Stimulated activated CD4-positive, alpha-beta T cell treated with anti-CD3 and anti-CD28 coated beads, Interleukin-1b, Interleukin-23, amount 100 ng/mL, for 48 hours (primary cell): ENCODE data around the gene INKA2.
"Not testable (repeated sequence)": the region's sequence is repeated elsewhere in the genome, so short reads cannot be mapped to it uniquely, and the experiment has no call there.

Source experiments
- DNase-seq: peaks from one replicate; pipeline ENCODE4 v3.0.0-alpha.2; 2020

Gene INKA2

DNA sequence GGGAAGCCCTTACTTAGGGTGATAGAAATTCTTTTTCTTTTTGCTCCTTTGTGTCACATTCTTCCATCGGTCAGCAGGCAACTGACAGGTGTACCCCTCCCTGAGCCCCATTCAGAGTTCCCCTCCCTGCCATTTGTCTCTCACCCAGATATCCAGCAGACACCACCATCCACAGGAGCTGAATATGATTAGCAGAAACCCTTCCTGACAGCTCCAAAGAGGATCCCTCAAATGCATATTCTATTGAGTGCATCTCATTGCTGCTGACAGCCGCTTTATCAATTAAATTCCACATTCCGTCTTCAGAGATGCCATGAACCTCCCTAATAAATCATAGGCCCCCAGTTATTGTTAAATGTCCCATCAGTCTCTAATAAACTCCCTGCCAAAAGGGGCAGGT lies 10.4 kb upstream of the INKA2 start:
- DNase-seq, result no peak

DNA sequence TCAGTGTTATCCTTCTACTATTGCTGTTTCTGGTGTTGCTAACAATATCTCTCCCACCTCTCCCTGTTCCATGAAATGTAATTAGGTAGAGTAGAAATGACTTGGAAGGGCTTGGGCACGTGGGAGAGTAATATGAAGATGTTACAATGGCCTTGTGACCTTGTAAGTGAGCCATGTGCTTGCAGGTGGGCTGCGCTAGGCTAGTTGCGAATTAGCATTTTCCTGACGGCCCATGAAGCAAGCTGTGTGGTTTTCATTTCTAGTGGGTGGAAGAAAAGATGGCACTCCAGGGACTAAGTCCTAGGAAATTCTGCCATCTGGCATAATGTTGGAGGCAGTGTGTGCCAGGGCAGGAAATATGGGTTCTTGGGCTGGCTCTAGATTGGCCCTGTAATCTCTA lies 8.8 kb upstream of the INKA2 start:
- no peak for DNase-seq

DNA sequence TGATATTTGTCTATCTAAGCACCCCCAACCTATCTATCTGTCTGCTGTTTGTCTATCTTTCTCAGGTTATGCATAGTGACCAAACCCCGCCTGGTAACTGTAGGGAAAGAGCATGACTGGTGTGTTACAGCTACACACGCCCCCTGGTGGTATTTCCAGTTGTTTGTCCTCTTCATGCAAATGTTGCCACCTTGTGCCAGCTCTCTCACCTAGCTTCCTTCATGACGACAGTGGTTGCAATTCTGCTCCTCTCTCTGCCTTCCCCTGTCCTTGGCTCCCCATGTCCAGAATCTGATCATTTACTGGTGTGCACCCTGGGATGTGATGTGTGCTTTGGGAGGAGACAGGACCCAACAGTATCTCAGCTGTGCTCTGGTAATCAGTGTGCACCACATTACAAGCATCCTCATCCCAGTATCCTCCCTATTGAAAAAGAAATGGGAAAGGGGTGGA lies 8.1 kb upstream of the INKA2 start:
- DNase-seq, result peak; percentile 73

DNA sequence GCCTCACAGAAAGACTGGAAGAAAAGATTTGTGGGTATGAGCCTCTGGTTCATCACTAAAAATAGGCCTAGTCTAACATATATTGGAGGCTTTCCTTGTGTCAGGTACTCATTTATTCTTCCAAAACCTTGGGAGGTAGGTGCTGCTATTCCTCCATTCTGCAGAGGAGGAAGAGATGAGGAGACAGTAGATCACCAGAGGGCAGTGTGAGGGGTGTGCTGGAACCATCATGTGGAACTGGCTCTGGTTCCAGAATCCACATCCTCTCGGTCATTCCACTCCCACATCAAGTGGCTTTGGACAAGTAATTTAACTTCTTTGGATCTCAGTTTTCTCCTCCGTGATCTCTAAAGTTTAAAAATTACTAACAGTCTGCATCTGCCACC lies 7.4 kb upstream of the INKA2 start:
- no peak for DNase-seq

DNA sequence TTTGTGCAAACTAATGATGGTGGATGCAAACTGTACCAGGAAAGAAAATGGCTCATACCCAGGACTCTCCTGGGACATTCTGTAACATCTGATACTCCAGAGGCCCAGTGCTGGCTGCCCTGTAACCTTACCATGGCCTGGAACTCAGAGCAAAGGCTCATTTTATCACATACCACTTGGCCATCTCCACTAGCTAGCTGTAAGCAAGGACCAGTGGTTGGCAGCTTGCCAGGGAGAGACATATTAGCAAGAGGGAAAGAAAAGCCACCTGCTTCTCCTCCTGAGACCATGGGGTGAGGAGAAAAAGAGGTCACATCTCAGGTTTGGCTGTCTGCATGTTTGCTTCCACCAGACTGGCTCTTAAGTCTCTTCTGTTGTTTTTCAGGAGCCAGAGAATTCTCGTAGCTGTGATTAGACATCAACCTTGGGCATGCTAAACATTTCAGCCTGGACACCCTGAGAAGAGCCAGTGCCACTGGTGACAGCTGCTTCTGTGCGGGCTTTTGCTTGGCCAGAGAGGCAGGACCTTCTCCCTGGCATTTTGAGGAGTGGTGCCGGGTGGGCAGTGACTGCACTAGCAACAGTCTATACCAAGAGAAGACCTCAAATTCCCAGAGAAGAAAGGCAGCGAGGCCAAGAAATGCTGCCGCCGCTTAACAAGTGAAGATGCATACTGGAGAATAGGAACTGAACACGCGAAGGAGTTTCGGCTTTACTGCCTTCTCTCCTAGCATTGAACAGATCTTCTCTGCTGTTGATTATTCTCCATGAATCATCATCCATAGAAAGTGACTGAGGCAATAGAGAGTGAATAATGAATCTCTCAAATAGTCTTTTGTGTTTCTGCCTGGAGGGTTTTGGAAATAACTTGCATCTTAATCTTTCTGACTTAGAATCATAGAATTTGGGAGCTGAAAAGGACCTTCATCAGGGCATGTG lies 6.7 kb upstream of the INKA2 start:
- DNase-seq, result no peak

DNA sequence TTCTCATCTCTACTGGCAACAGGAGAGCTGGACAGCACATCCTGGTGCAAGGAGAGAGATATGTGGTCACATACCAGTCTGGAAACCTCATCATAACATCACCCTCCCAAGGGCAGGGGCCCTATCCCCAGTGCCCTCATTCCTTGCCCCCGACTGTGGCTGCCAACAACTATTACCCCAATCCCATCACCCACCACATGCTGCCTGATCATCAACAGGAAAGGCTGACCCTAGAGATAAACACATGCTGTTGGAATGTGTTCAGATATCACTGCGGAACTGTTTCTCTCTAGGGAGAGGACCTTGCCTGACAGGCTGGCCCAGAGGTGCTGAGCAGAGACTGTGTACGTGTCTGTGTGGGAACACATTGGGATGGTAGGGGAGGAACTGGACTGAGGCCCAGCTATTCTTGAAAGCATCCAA lies 4.5 kb upstream of the INKA2 start:
- DNase-seq, result no peak

DNA sequence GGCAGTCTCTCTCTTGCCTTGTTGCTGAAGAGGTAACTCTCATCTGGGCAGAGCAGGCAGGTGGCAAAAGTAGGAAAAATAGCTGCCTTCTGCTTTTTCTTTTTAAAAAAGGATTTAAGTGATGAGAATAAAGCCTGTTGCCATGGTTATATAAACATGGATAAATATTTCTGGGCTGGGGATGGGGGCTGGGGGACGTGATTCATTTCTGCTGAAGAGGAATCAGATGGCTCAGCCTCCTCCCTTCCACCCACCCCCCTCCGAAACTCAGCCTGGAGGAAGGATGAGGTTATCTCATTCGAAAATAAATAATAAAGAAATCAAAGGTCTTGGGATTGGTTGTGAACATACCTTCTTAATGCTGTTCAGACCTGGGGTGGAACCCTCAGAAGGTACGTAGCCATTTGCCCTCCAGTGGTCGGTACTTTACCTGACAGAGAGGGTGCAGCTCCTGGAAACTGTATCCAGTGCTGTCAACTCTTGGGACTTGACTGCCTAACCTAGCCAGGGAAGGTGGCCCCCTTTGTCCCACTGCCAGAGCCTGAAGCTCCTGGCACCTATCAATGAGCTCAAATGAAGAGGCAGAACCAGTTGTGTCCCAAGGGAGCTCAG lies 3.8 kb upstream of the INKA2 start:
- DNase-seq, result no peak

DNA sequence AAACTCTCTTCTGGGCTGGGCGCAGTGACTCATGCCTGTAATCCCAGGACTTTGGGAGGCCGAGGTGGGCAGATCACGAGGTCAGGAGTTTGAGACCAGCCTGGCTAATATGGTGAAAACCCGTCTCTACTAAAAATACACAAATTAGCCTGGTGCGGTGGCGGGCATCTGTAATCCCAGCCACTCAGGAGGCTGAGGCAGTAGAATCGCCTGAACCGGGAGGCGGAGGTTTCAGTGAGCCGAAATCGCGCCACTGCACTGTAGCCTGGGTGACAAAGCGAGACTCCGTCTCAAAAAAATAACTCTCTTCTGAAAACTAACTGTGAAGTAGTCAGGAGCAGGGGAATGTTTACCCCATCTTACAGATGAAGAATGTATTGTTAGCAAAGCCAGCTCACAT lies 3.1 kb upstream of the INKA2 start:
- DNase-seq, result not testable (repeated sequence)

DNA sequence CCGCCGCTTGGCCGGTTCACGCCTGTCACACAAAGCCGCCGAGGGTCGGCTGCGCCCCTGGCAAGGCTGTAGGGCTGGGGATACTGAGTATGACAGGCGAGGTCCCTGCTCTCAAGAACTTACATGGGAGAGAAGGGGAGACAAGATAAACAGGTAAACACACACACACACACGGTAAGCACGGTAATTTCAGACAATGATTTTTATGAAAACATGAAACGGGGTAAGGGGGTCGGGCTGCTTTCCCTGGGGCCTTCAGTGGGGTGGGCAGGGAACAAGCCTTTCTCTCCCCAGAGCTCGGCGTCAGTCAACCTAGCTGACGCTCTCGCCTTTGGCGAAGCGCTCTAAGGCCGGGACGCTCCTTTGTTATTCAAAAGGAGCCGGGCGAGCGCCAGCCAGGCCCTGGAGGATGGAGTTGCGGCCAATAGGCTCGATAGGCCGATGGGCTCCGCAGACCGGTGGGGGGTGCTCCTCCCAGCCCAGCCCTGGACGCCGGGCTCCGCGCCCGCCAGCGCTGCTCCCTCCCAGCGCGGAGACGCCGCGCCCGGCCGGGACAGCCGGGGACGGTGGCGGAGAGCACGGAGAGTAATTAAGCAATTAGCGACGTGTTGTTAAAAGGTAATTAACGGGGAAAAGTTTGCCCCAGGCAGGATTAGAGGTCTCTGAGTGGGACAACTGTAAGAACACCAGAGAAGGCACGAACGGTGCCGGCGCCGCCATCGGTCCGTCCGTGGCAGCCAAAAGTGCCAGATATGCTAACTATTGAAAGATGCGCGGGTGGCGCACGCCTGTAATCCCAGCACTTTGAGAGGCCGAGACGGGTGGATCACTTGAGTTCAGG lies 950 bp upstream of the INKA2 start:
- DNase-seq, result no peak

DNA sequence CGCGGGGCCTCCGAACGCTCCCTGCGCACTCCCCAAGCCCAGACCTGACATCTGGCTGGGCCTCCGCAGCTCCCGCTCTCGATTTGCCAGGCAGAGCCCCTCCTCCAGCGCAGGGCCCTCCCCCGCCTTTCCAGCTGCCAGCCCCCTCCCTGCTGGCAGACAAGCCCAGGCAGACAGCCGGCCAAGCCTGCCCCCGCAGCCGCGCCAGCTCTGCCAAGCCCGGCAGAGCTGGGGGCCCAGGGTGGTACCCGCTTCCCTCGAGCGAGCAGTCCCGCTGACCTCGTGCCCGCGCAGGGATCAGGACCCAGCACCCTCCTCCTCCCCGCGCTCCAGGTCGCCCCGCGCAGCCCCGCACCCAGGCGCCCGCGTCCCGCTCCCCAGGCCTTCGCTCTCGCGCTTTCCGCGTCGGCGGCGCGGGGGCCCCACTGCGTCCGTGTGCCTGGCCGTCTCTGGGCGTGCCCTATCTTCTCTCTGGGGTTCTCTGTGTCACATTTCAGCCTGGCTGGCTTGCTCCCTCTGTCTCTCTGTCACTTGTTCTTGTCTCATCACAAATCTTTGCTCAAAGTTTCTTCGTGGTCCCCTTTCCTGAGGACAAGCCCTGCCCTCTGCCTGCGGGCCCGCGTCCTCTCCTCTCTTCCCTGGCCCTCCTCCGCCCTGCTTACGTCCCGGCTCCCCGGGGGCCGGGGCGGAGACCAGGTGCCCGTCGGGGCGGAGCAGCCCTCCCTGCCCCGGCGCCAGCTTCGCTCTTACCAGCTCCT lies 580 bp downstream of the INKA2 start:
- DNase-seq, result peak; percentile 26

DNA sequence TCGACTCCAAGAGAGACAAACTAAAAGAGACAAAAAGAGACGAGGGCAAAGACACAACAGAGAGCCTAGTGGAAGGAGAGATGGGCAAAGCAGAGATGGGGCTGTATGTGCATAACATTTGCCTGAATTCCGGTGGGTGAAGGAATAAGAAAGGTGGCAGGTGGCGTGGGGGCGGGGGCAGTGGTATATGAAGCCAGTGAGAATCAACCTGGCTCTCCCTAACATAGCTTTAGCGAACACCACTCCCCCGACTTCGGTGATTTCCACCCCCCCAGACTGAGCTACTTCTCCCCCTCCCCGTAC lies 1.1 kb downstream of the INKA2 start:
- no peak for DNase-seq

DNA sequence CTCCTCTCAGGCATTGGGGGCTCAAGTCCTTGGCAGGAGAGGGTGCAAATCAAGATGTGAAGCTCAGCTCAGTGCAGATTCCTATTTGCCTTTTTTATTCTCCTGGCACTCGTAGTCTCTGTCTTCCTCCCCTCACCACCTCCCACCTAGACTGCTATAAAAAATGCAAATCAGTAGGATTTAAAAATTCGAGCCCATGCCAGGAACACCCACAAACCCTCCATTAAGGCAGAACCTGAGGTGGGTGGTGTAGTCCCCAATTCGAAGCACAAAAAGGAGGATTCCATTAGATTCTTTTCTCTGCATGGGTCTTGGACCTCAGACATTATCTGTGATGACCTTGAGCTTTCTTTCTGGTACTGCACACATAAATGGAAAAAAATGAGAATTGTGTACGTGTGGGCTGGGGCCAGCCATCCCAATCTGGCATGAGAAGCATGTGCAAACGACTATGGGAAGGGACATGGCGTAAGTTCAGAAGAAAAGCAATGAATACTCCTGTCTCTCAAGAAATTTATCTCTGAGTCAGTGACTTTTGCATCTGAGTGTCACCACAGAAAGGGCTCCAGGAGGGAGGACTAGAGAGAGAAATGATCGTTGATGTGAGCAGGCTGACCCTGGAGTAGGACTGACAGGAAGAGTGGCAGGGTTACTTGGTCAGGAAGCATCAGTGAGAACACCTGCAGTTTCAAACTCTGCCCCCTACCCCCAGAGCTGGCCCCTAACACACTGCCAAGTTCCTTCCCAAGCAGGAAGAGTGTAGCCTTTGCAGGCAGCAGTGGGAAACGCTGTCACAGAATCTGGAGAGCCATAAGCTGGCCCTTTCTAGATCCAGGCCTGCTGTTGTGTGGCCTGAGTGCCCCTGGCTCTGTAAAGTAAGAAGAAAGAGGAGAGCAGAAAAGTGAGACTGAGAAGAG lies 1.7 kb downstream of the INKA2 start:
- no peak for DNase-seq

DNA sequence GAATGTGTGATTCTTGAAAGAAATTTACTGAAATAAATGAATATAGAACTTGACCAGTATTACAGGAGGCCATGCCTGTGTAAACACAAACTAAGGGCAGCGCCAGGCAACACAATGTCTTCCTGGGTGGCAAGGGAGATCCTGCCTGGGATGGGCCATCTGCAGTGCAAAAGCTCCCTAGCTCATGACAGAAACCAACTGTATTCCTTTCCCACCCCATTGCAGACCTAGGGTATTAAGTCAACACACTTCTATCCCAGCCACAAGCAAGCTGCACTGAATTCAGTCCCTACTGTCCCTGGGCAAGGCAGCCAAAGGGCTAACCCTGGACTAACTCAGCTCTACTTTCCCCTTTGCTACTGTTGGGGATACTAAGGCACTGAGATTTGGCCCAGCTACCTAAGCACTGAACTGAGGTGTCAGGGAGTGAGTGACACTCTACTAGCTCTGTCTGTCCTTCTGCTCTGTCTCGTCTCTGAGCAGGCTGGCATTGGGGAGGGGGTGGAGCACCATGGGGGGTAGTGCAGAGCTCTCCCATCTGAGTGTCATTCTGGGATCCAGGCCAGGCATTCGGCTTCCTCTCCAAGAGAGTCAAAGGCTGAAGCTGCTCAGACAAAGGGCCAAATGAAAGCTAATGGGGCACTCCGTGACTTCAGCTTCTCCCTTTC lies 2.5 kb downstream of the INKA2 start:
- DNase-seq, result no peak

DNA sequence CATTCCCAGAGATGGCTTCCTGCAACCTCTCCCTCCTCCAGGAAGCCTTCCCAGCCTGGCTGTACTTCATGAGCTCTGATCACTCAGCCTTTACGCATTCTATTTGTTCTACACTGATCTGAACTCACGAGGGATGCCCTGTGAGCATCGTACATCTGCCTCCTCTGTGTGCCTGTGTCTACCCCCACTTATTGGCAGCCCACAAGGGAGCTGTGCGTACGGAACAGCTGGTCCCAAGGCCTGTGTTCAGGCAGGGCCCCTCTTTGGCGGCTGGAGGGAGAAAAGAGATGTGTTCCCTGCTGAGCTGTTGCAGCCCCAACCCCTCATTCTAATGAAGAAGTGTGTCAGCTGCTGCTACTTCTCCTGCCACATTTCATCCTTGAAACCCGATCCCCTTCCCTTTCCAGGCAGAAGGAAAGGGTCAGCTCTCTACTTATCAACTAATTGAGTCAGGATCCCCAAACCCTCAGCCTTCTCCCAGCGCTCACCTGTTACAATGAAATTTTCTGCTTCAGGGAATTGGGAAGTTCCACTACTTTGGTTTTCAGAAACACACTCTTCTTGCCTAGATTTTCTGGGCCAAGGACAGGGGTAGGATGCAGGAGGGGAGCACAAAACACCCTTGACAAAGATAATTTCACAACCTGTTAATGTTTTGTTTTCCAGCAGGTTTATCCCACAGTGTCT lies 3.2 kb downstream of the INKA2 start:
- no peak for DNase-seq

DNA sequence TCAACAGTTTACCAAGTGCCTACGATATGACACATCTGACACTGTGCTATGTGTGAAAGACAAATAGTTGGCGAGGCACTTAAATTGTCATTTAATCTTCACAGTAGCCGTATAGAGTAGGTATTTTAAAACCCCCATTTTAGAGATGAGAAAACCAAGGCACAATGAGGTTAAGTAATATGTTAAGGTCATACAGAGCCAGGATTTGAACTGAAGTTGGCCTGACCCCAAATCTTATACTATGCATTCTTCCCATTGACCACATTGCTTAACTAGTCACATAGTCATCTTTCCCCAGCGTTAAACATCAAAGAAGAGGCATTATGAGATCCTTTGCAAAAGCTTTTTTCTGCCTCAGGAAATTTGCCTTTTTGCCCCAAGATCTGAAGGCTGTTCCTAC lies 3.9 kb downstream of the INKA2 start:
- DNase-seq, result no peak

DNA sequence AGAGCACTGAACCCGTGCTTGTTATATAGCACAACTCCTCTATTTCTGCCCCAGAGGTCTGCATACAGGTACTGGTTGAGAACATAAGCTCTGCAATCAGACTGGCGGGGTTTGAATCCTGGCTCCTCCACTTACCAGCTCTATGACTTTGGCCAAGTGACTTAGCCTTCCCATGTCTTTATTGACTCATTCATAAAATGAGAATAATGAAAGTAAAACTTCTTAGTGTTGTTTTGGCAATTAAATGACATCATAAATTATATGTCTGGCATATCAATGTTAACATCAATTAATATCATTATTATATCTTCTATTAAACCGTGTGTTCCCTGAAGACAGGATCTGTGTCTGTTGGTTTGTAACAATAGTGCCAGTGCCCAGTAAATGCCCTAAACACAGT lies 4.3 kb downstream of the INKA2 start:
- DNase-seq, result no peak

DNA sequence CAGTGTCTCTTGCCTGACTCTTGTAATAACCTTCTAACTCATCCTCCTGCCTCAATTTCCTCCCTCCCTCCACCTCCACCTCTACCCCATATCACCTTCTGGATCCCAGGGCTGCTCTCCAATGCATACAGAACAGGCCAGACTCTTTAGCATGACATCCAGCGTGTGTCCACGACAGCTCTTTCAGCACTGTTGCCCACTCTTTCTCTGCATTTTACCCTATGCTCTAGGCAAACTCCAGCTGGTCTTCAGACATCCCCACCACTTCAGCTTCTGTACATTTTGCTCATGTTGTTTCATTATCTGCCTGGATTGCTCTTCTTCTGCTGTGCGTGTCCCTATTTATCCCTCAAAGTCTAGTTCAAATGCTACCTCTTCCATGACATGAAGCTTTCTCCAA lies 4.8 kb downstream of the INKA2 start:
- no peak for DNase-seq

DNA sequence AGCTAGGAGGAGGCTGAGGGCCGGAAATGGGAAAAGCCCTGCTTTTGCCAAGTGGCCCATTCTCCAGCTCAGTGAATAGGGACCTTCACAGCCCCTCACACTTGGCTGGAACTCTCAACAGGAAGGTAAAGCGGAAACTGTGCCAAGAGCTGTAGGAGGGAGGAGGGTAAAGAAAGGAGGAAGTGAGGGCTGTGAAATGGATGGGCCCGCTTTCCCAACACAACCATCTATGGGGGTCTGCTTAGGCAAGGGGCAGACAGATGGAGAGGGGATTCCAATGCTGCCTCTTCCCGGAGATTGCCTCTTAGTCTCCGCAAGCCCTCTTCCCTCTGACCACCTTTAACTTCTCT lies 5.2 kb downstream of the INKA2 start:
- DNase-seq, result no peak

DNA sequence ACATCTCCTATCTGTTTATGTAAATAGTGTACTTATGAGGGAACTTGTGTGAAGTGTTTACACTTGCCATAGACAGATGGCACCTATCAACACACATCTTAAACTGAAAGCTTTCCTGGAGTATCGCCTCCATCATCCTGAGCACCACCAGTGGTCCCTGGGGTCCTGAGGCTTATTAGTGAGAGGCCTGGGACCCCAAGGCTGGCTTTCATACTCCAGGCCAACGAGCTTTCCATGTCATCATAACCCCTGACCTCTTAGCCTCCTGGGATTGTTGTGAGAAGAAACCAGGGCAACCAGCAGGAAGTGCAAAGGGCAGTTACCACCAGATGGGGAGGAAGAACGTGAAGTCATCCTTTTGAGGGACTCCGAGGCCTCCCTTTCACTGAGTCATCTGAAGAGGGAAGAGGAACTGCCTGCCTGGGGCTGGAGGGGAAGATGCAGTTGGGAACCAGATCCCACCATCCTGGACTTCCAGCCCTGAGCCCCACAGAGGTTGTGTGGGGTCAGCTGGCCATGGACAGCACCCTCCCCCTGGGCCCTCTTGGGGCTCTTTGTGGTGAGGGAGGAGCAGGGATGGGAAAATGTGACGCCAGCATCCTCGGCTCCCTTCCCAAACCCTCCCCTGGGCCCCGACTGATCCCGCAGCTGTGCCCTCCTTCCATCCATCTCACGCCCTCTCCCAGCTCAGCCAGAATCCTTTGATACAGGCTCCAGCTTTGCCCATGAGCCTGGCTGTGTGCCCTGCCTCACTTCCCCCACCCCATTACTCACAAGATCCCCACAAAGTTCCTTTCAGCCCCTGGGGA lies 5.8 kb downstream of the INKA2 start:
- DNase-seq, result no peak

DNA sequence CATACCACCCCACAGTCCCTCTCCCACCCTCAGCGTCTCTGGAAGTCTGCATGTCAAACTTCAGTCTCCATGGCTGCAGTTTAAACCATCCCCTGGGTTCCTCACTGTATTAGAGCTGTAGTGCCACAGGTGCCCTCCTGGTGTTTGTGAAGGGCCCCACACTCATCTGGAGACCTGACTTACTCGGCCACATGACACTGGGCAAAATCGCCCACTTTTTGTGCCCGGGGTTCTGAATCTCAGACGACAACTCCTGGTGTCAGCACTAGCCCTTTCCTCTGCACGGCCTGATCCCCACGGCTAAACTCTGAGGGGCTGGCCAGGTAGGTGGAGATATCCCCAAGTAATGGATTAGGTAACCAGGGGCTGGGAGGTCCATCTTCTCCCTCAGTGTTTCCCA lies 6.5 kb downstream of the INKA2 start:
- DNase-seq, result no peak
